GM23338 (cell line): ENCODE results near the gene VPREB1. TPM values are rescaled to one million over a fixed set of nuclear protein-coding genes. Genes with fewer than 3 reads are reported as not detected.

ENCODE experiments used
- ATAC-seq: fragments of 200-7000 bp; cut with Tn5 transposase; 3 replicates; pipeline ENCODE4 v1.9.1; 2020
- DNase-seq: peaks from one replicate; pipeline ENCODE4 v3.0.0-alpha.2; 2015; ENCODE audit warnings: low spot score
- H2AFZ ChIP-seq: fragments of 200-600 bp; sonication (generic); 2 replicates; pipeline ENCODE4 v1.8.0; 2016; ENCODE audit warnings: antibody characterized with exemption, mild to moderate bottlenecking, moderate library complexity
- H3F3A ChIP-seq: fragments of 200-600 bp; sonication (generic); replicated peaks from 2 replicates; pipeline ENCODE4 v1.8.0; 2017; ENCODE audit warnings: antibody characterized with exemption, mixed run types, low read depth
- H3K27ac ChIP-seq: fragments of 200-600 bp; sonication (generic); 2 replicates; pipeline ENCODE4 v1.6.1; 2016; ENCODE audit warnings: low read depth
- H3K27me3 ChIP-seq: fragments of 200-600 bp; sonication (generic); 2 replicates; pipeline ENCODE4 v1.8.0; 2016; ENCODE audit warnings: mild to moderate bottlenecking, mixed run types, moderate library complexity; ENCODE audit not compliant: insufficient read depth
- H3K36me3 ChIP-seq: fragments of 200-600 bp; sonication (generic); 2 replicates; pipeline ENCODE4 v1.8.0; 2016; ENCODE audit warnings: mild to moderate bottlenecking; ENCODE audit not compliant: insufficient read depth
- H3K4me1 ChIP-seq: fragments of 200-600 bp; sonication (generic); 2 replicates; pipeline ENCODE4 v1.8.0; 2016; ENCODE audit warnings: mild to moderate bottlenecking, moderate library complexity; ENCODE audit not compliant: insufficient read depth
- H3K4me2 ChIP-seq: fragments of 200-600 bp; sonication (generic); 2 replicates; pipeline ENCODE4 v1.7.1; 2017; ENCODE audit warnings: mixed run types
- H3K4me3 ChIP-seq: fragments of 200-600 bp; sonication (generic); 2 replicates; pipeline ENCODE4 v1.6.1; 2016; ENCODE audit warnings: mixed run types
- H3K79me2 ChIP-seq: fragments of 200-600 bp; sonication (generic); replicated peaks from 2 replicates; pipeline ENCODE4 v1.8.0; 2017; ENCODE audit warnings: mild to moderate bottlenecking; ENCODE audit not compliant: insufficient read depth
- H3K9me2 ChIP-seq: fragments of 200-600 bp; sonication (generic); 2 replicates; pipeline ENCODE4 v1.8.0; 2017; ENCODE audit not compliant: insufficient read depth
- H4K20me1 ChIP-seq: fragments of 200-600 bp; sonication (generic); replicated peaks from 2 replicates; pipeline ENCODE4 v1.8.0; 2017; ENCODE audit warnings: mild to moderate bottlenecking; ENCODE audit not compliant: insufficient read depth
- H3K27ac Mint-ChIP-seq: 2 replicates; pipeline ENCODE4 v1.8.0; 2020; ENCODE audit warnings: inconsistent platforms, mild to moderate bottlenecking, moderate library complexity, mixed read lengths
- H3K27me3 Mint-ChIP-seq: 3 replicates; pipeline ENCODE4 v1.8.0; 2022; ENCODE audit warnings: low read depth, mild to moderate bottlenecking, moderate library complexity, mixed read lengths, inconsistent platforms; ENCODE audit not compliant: insufficient read depth, poor library complexity
- H3K36me3 Mint-ChIP-seq: 3 replicates; pipeline ENCODE4 v1.8.0; 2021; ENCODE audit warnings: low read depth, mild to moderate bottlenecking, inconsistent platforms, moderate library complexity, mixed read lengths
- H3K4me1 Mint-ChIP-seq: 3 replicates; pipeline ENCODE4 v1.8.0; 2020; ENCODE audit warnings: mild to moderate bottlenecking, inconsistent platforms, mixed read lengths
- H3K4me3 Mint-ChIP-seq: 3 replicates; pipeline ENCODE4 v1.8.0; 2021; ENCODE audit warnings: moderate library complexity, mild to moderate bottlenecking, inconsistent platforms, mixed read lengths
- H3K9me3 Mint-ChIP-seq: 3 replicates; pipeline ENCODE4 v1.8.0; 2020; ENCODE audit warnings: moderate library complexity, mild to moderate bottlenecking, inconsistent platforms, mixed read lengths
- CREB1 ChIP-seq: fragments of 250-450 bp; sonication (Bioruptor Pico); IDR thresholded peaks from 2 replicates; pipeline ENCODE4 v1.5.0; 2020; ENCODE audit warnings: low read depth, mild to moderate bottlenecking, moderate library complexity
- CTCF ChIP-seq, 2 experiments: fragments of 200-600 bp in 1 of 2; sonication (generic) in 1 of 2; conservative IDR thresholded peaks; 2 replicates each; pipeline versions ENCODE4 v1.5.1 to v1.6.1; 2016 to 2017; ENCODE audit warnings: antibody characterized with exemption in 2 of 2, low read depth in 2 of 2, mild to moderate bottlenecking in 2 of 2, moderate library complexity in 1 of 2
- ETS1 ChIP-seq: IDR thresholded peaks from 2 replicates; pipeline ENCODE4 v1.6.1; 2016; ENCODE audit warnings: antibody characterized with exemption
- EZH2 ChIP-seq: fragments of 200-600 bp; sonication (generic); IDR thresholded peaks from one replicate; pipeline ENCODE4 v1.8.0; 2017; ENCODE audit warnings: antibody characterized with exemption, mild to moderate bottlenecking, low read depth; ENCODE audit not compliant: unreplicated experiment
- EZH2phosphoT487 ChIP-seq: fragments of 200-600 bp; sonication (generic); IDR thresholded peaks from one replicate; pipeline ENCODE4 v1.8.1; 2018; ENCODE audit warnings: antibody characterized with exemption; ENCODE audit not compliant: unreplicated experiment
- JUNB ChIP-seq: IDR thresholded peaks from one replicate; pipeline ENCODE4 v1.6.1; 2016; ENCODE audit warnings: antibody characterized with exemption; ENCODE audit not compliant: unreplicated experiment
- NANOG ChIP-seq: IDR thresholded peaks from 2 replicates; pipeline ENCODE4 v1.6.1; 2016; ENCODE audit warnings: antibody characterized with exemption, borderline replicate concordance
- POLR2AphosphoS5 ChIP-seq: IDR thresholded peaks from 2 replicates; pipeline ENCODE4 v1.6.1; 2016; ENCODE audit warnings: antibody characterized with exemption, low read depth
- REST ChIP-seq: IDR thresholded peaks from one replicate; pipeline ENCODE4 v1.6.1; 2018; ENCODE audit warnings: antibody characterized with exemption; ENCODE audit not compliant: unreplicated experiment
- STAT1 ChIP-seq: IDR thresholded peaks from one replicate; pipeline ENCODE4 v1.6.1; 2016; ENCODE audit warnings: antibody characterized with exemption; ENCODE audit not compliant: unreplicated experiment
- ZNF114 ChIP-seq: fragments of 250-450 bp; sonication (Bioruptor Pico); IDR thresholded peaks from 2 replicates; pipeline ENCODE4 v1.5.0; 2020; ENCODE audit warnings: mild to moderate bottlenecking, moderate library complexity
- ZNF331 ChIP-seq: fragments of 250-450 bp; sonication (Bioruptor Pico); IDR thresholded peaks from 2 replicates; pipeline ENCODE4 v1.5.0; 2020; ENCODE audit warnings: low read depth, mild to moderate bottlenecking, moderate library complexity
- ZNF462 ChIP-seq: fragments of 250-450 bp; sonication (Bioruptor Pico); IDR thresholded peaks from 2 replicates; pipeline ENCODE4 v1.5.0; 2020; ENCODE audit warnings: mild to moderate bottlenecking, moderate library complexity
- polyA plus RNA-seq: library from polyadenylated mRNA; unstranded; fragments of >200 nt; fragmentation: Nextera tagmentation; extraction: Ambion mirVana; gene quantifications from 2 replicates; pipeline ENCODE4 v1.2.1, GENCODE V29; 2016
- total RNA-seq: library from RNA; depleted of rRNA; stranded (reverse); fragments of >200 nt; shearing (Covaris generic); gene quantifications from 2 replicates; pipeline ENCODE4 v1.2.3, GENCODE V29; 2014

The VPREB1 gene
- total and polyA plus RNA-seq, 2 experiments from 2014 or later: not detected

- no peaks in the 10 kb centered on the region; the same call in 1 of the 2 replicates for H3K4me1 ChIP-seq
- H3K27ac ChIP-seq: no peak overlapping the region
- H3K79me2 ChIP-seq: no peaks in the 10 kb centered on the region
- Mint-ChIP-seq H3K27me3 (peaks cover 98% of the 10 kb centered on the region), H3K4me1 (no peaks in the 10 kb centered on the region; the same call in 2 of the 3 replicates), H3K9me3 (peaks cover 2% of the 10 kb centered on the region; the same call in 1 of the 3 replicates), H3K27ac (no peak overlapping the region), H3K36me3 (peaks cover 2% of the 10 kb centered on the region; the same call in 1 of the 3 replicates), H3K4me3 (no peak overlapping the region)
- no peak overlapping the region for H3K4me2 ChIP-seq
- H3K9me2 ChIP-seq: no peaks in the 10 kb centered on the region
- H3K27me3 ChIP-seq: peaks cover 99% of the 10 kb centered on the region
- ATAC-seq (no peak; the same call in 2 of the 3 replicates), DNase-seq (no peak)
- H3K4me3 ChIP-seq: no peak overlapping the region
- H2AFZ ChIP-seq: no peak overlapping the region
- H4K20me1 ChIP-seq: peaks cover 3% of the 10 kb centered on the region; the same call in 1 of the 2 replicates
- H3K36me3 ChIP-seq: no peaks in the 10 kb centered on the region
- TF ChIP-seq EZH2phosphoT487: no peak
- no peak for TF ChIP-seq ZNF462 (CRISPR knock-in tag)
- TF ChIP-seq POLR2AphosphoS5: no peak
- TF ChIP-seq CTCF (conservative IDR thresholded peaks at IDR 0.05; ENCODE audit: low read depth in 2 of 2): no peak
- no peak for TF ChIP-seq CREB1 (CRISPR knock-in tag)
- no peak for TF ChIP-seq ZNF331 (CRISPR knock-in tag)
- no peak for TF ChIP-seq NANOG
- TF ChIP-seq ETS1: no peak
- no peak for TF ChIP-seq ZNF114
- no peak for TF ChIP-seq STAT1
- TF ChIP-seq EZH2: no peak
- TF ChIP-seq REST: no peak
- TF ChIP-seq JUNB: no peak
- no peaks in the 10 kb centered on the region for H3F3A ChIP-seq
These were observed 49.7 kb upstream of the VPREB1 start for GRCh38 chr22:22194931-22195264.
